ENCODE measurements around the gene ARHGAP4. TPM values are rescaled to one million over a fixed set of nuclear protein-coding genes. Genes with fewer than 3 reads are reported as not detected.

ARHGAP4 gene
- total and polyA plus RNA-seq, 2 of the 4 experiments (the other 2 are of a cell fraction): 0.18 to 0.72 TPM

- Histone ChIP-seq H2BK5ac (ENCODE audit: low read depth, low read length, poor library complexity, severe bottlenecking) (no peak overlapping the region), H3K23ac (ENCODE audit: low read depth, low read length) (no peak overlapping the region), H3K9me3 (ENCODE audit: control insufficient read depth, insufficient read depth, low read length) (peaks cover 6% of the 10 kb centered on the region), H4K8ac (ENCODE audit: low read depth in 2 of 2, low read length in 2 of 2) (no peak overlapping the region), H4K5ac (ENCODE audit: low read depth, low read length) (no peak overlapping the region), H3K9me1 (ENCODE audit: insufficient read depth, low read length) (no peaks in the 10 kb centered on the region), H2BK120ac (ENCODE audit: low read depth, low read length) (no peak overlapping the region), H2AK9ac (replicated peaks; ENCODE audit: low read depth, low read length, poor library complexity) (no peak overlapping the region), H4K91ac (ENCODE audit: insufficient read depth, low read depth, low read length) (no peak overlapping the region), H3K4me1 (ENCODE audit: control insufficient read depth, insufficient read depth, low read length) (no peaks in the 10 kb centered on the region), H3K18ac (ENCODE audit: low read depth, low read length) (no peak overlapping the region), H3K27me3 (ENCODE audit: control insufficient read depth, insufficient read depth, low read length) (peaks cover 29% of the 10 kb centered on the region; the same call in 1 of the 2 replicates), H3K36me3 (ENCODE audit: control insufficient read depth, insufficient read depth, low read length) (no peaks in the 10 kb centered on the region), H3K4me3 (ENCODE audit: insufficient read depth, low read depth, low read length) (no peak overlapping the region), H3K4ac (ENCODE audit: low read depth, low read length) (no peak overlapping the region), H2AK5ac (ENCODE audit: low read depth, low read length) (no peak overlapping the region), H3K9ac (ENCODE audit: low read depth, low read length) (no peak overlapping the region), H3K4me2 (ENCODE audit: low read depth, low read length) (no peak overlapping the region), H2AFZ (replicated peaks; ENCODE audit: low read length, poor library complexity) (no peak overlapping the region), H2BK20ac (ENCODE audit: low read depth, low read length) (no peak overlapping the region), H2BK15ac (ENCODE audit: low read depth, low read length) (no peak overlapping the region), H3K14ac (replicated peaks; ENCODE audit: low read depth, low read length) (no peak overlapping the region), H3K56ac (ENCODE audit: extremely low read depth, insufficient read depth, low read length) (no peak overlapping the region), H3K79me1 (ENCODE audit: low read depth in 1 of 2, low read length in 2 of 2) (no peaks in the 10 kb centered on the region), H4K20me1 (ENCODE audit: insufficient read depth, low read length) (no peaks in the 10 kb centered on the region), H3K27ac (ENCODE audit: insufficient read depth, low read length) (no peak overlapping the region)
- TF ChIP-seq MAFK (IDR thresholded peaks at IDR 0.05; ENCODE audit: low read depth, low read length) (no peak), ELK1 (IDR thresholded peaks at IDR 0.05; ENCODE audit: borderline replicate concordance, low read depth, low read length) (no peak), RFX5 (IDR thresholded peaks at IDR 0.05; ENCODE audit: low read depth, low read length) (no peak), CHD1 (IDR thresholded peaks at IDR 0.05; ENCODE audit: low read depth, low read length) (no peak), SMC3 (IDR thresholded peaks at IDR 0.05; ENCODE audit: low read depth, low read length) (no peak), CTCF (conservative IDR thresholded peaks at IDR 0.05; ENCODE audit: low read depth, low read length) (no peak), RCOR1 (IDR thresholded peaks at IDR 0.05; ENCODE audit: insufficient replicate concordance, low read length) (no peak), FOS (IDR thresholded peaks at IDR 0.05; ENCODE audit: low read depth, low read length) (no peak), POLR2A (IDR thresholded peaks at IDR 0.05; ENCODE audit: low read depth, low read length) (no peak), NFE2L2 (IDR thresholded peaks at IDR 0.05; ENCODE audit: low read depth, low read length) (no peak), CEBPB (IDR thresholded peaks at IDR 0.05; ENCODE audit: low read depth, low read length) (no peak), BHLHE40 (IDR thresholded peaks at IDR 0.05; ENCODE audit: low read depth, low read length) (no peak)
- POLR2A ChIA-PET (ENCODE audit: unreplicated experiment): no interaction called here
- intact Hi-C loops (cut with micrococcal nuclease): no loop called here
- CTCF ChIA-PET: no interaction called here
- WGBS, 2 experiments (ENCODE audit: extremely low coverage in 2 of 2, insufficient read length in 1 of 2): 46% methylated on average over 9 of the region's 22 CpGs; no CpG with 5 or more reads in 1 of the 2 experiments
- dilution Hi-C loops (cut with HindIII; ENCODE audit: low sequenced_read_pairs, unreplicated experiment): no loop called here
- BruUV-seq (replicated peaks): no TSS peak
- in situ Hi-C loops (cut with MboI; ENCODE audit: low sequenced_read_pairs): no loop called here
- ATAC-seq (ENCODE audit: low read depth) (no peak), DNase-seq (no peak)
These were observed 63.5 kb downstream of the ARHGAP4 start for GRCh38 chrX:153862369-153863250.

Measured in IMR-90 (cell line).